Endothelial cell of umbilical vein (primary cell): ENCODE measurements around the gene PLCB4. TPM values are rescaled to one million over a fixed set of nuclear protein-coding genes. Genes with fewer than 3 reads are reported as not detected.

Experiments
- BruUV-seq: library from RNA; stranded (reverse); fragments of 400-500 nt; replicated peaks from 2 replicates; lab custom pipeline; 2021; lab: Mats Ljungman, UMichigan
- CTCF ChIA-PET: fragments of 300-600, 350-600 bp; sonication (Branson Sonifier 250); formaldehyde crosslinking; loops from one replicate; lab custom pipeline; 2021; ENCODE audit warnings: antibody characterized with exemption, inconsistent platforms; lab: Charles Lee
- POLR2A ChIA-PET: fragments of 300-600, 350-600 bp; sonication (Branson Sonifier 250); formaldehyde crosslinking; loops from one replicate; lab custom pipeline; 2021; ENCODE audit warnings: antibody characterized with exemption, inconsistent platforms; lab: Charles Lee
- DNase-seq: peaks from one replicate; pipeline ENCODE4 v3.0.0-alpha.2; 2011; ENCODE audit warnings: low read depth, low spot score
- FAIRE-seq: peaks from 2 replicates; lab custom pipeline; 2011; peaks lifted over from hg19 to GRCh38; lab: Jason Lieb, UNC
- H2AFZ ChIP-seq: 2 replicates; pipeline ENCODE4 v1.6.0; 2012; ENCODE audit warnings: low read depth, low read length, control low read depth, inconsistent platforms
- H3K27ac ChIP-seq: 2 replicates; pipeline ENCODE4 v1.5.1; 2011; ENCODE audit warnings: low read depth, mild to moderate bottlenecking, control low read depth, low read length, moderate library complexity; ENCODE audit not compliant: insufficient read depth
- H3K27me3 ChIP-seq, 2 experiments: 2 replicates each; pipeline versions ENCODE4 v1.6.0 to v1.6.1; 2011; ENCODE audit warnings: low read length in 2 of 2, mixed read lengths in 1 of 2; ENCODE audit not compliant: control insufficient read depth in 2 of 2, insufficient read depth in 2 of 2
- H3K36me3 ChIP-seq, 2 experiments: 2 replicates in 1 of 2; 3 replicates in 1 of 2; pipeline ENCODE4 v1.5.1; 2011; ENCODE audit warnings: low read length in 2 of 2, mild to moderate bottlenecking in 1 of 2, moderate library complexity in 1 of 2; ENCODE audit not compliant: control insufficient read depth in 2 of 2, insufficient read depth in 2 of 2; ENCODE audit errors: extremely low read depth in 1 of 2
- H3K4me1 ChIP-seq: 3 replicates; pipeline ENCODE4 v1.5.1; 2011; ENCODE audit warnings: mild to moderate bottlenecking, low read length; ENCODE audit not compliant: control insufficient read depth, insufficient read depth; ENCODE audit errors: extremely low read depth
- H3K4me2 ChIP-seq: 2 replicates; pipeline ENCODE4 v1.6.1; 2011; ENCODE audit warnings: low read length, control low read depth, mixed read lengths; ENCODE audit not compliant: insufficient read depth
- H3K4me3 ChIP-seq, 3 experiments: fragments of 200-600 bp in 1 of 3; sonication (generic), shearing (Covaris generic) in 1 of 3; replicated peaks in 1 of 3; 2 replicates each; pipeline ENCODE4 v1.5.1; 2011 to 2016; ENCODE audit warnings: control low read depth in 3 of 3, low read length in 3 of 3, mild to moderate bottlenecking in 2 of 3, inconsistent platforms in 1 of 3, low read depth in 1 of 3, moderate library complexity in 1 of 3; ENCODE audit not compliant: insufficient read depth in 1 of 3
- H3K79me2 ChIP-seq: 2 replicates; pipeline ENCODE4 v1.6.0; 2012; ENCODE audit warnings: low read length, inconsistent platforms; ENCODE audit not compliant: control insufficient read depth, insufficient read depth
- H3K9ac ChIP-seq: replicated peaks from 2 replicates; pipeline ENCODE3; 2011; ENCODE audit warnings: low read length, control low read depth; ENCODE audit not compliant: insufficient read depth; ENCODE audit errors: extremely low read depth
- H3K9me1 ChIP-seq: replicated peaks from 3 replicates; pipeline ENCODE4 v1.6.0; 2011; ENCODE audit warnings: mild to moderate bottlenecking, low read length; ENCODE audit not compliant: control insufficient read depth, insufficient read depth; ENCODE audit errors: extremely low read depth
- H3K9me3 ChIP-seq: replicated peaks from 2 replicates; pipeline ENCODE4 v1.5.1; 2012; ENCODE audit warnings: low read length, inconsistent platforms; ENCODE audit not compliant: control insufficient read depth, insufficient read depth
- H4K20me1 ChIP-seq: replicated peaks from 2 replicates; pipeline ENCODE3; 2011; ENCODE audit warnings: mild to moderate bottlenecking, low read length; ENCODE audit not compliant: control insufficient read depth, insufficient read depth; ENCODE audit errors: extremely low read depth
- EZH2 ChIP-seq: IDR thresholded peaks from 2 replicates; pipeline ENCODE4 v1.6.1; 2012; ENCODE audit warnings: borderline replicate concordance, low read depth, mild to moderate bottlenecking, moderate library complexity, low read length, inconsistent platforms; ENCODE audit not compliant: severe bottlenecking
- FOS ChIP-seq: IDR thresholded peaks from 2 replicates; pipeline ENCODE4 v1.6.1; 2011; ENCODE audit warnings: mild to moderate bottlenecking, low read length, moderate library complexity, borderline replicate concordance; ENCODE audit not compliant: insufficient read depth
- GATA2 ChIP-seq: IDR thresholded peaks from 2 replicates; pipeline ENCODE4 v1.7.0; 2011; ENCODE audit warnings: low read depth, mild to moderate bottlenecking, moderate library complexity, mixed read lengths, low read length; ENCODE audit not compliant: insufficient read length, insufficient read depth
- JUN ChIP-seq: IDR thresholded peaks from 2 replicates; pipeline ENCODE4 v1.6.1; 2011; ENCODE audit warnings: borderline replicate concordance, low read depth; ENCODE audit not compliant: insufficient read length, insufficient read depth
- POLR2AphosphoS5 ChIP-seq: IDR thresholded peaks from 2 replicates; pipeline ENCODE4 v1.6.1; 2012; ENCODE audit warnings: low read depth, mild to moderate bottlenecking, control low read depth, low read length, moderate library complexity; ENCODE audit not compliant: insufficient read depth
- dilution Hi-C: fragments of 300-500 bp; cut with MboI; formaldehyde crosslinking; loops from one replicate; pipeline ENCODE4 v1.15.0; 2019; ENCODE audit warnings: low sequenced_read_pairs; ENCODE audit not compliant: extremely low pct_ligation_motif_present
- intact Hi-C: fragments of 100-400 bp; cut with micrococcal nuclease; formaldehyde crosslinking; loops from one replicate; pipeline ENCODE4 v1.10.0; 2022
- polyA plus RNA-seq, 4 experiments: library from polyadenylated mRNA; depleted of rRNA in 3 of 4; stranded (reverse) in 3 of 4; unstranded in 1 of 4; fragments of >200 nt; gene quantifications; 2 replicates each; pipeline versions ENCODE4 v1.2.1 to v1.2.3, GENCODE V29; 2011 to 2012; ENCODE audit warnings: missing spikeins in 1 of 4
- total RNA-seq: library from RNA; stranded (reverse); gene quantifications from 2 replicates; pipeline ENCODE4 v1.2.3, GENCODE V29; 2021
- TF ChIP-seq, protein P1 (sequence below): IDR thresholded peaks from 2 replicates; pipeline ENCODE4 v1.6.1; 2011; ENCODE audit not compliant: insufficient read depth, insufficient read length
- TF ChIP-seq, protein P2 (sequence below), 2 donors: IDR thresholded peaks; 1 replicate in 1 of 2; 2 replicates in 1 of 2; pipeline ENCODE4 v1.5.1; 2011; ENCODE audit warnings: low read length in 2 of 2, mild to moderate bottlenecking in 2 of 2, moderate library complexity in 2 of 2, control low read depth in 1 of 2, inconsistent platforms in 1 of 2, low read depth in 1 of 2; ENCODE audit not compliant: insufficient read depth in 1 of 2; ENCODE audit errors: extremely low read depth in 1 of 2

PLCB4 gene
- total and polyA plus RNA-seq, 2 donors (not counting 3 experiments of a cell fraction or from before 2014, with no cell fraction given): 0.37 to 1.7 TPM

DNA sequence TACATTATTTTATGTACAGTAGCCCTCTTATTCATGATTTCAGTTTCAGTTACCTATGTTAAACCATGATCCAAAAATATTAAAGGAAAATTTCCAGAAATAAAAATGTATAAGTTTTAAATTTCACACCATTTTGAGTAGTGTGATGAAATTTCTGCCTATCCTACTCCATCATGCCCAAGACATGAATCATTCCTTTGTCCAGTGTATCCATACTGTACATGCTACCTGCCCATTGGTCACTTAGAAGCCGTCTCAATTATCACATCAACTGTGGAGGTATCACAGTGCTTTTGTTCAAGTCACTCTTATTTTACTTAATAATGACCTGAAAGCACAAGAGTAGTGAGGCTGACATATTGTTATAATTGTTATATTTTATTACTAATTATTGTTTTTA lies 32.3 kb upstream of the PLCB4 start:
- no peaks in the 10 kb centered on the region for H3K9me1 ChIP-seq
- H3K4me3 ChIP-seq: no peak overlapping the region
- no peak for DNase-seq
- ChIA-PET POLR2A (no interaction called here), CTCF (no interaction called here)
- no peak overlapping the region for H3K27ac ChIP-seq
- dilution Hi-C loops: no loop called here
- no peak overlapping the region for H2AFZ ChIP-seq
- H3K4me2 ChIP-seq: no peak overlapping the region
- no peaks in the 10 kb centered on the region for H4K20me1 ChIP-seq
- no TSS peak for BruUV-seq
- H3K9me3 ChIP-seq: no peaks in the 10 kb centered on the region
- no peak for FAIRE-seq
- H3K9ac ChIP-seq: no peak overlapping the region
- H3K4me1 ChIP-seq: no peaks in the 10 kb centered on the region
- TF ChIP-seq POLR2AphosphoS5 (no peak), EZH2 (no peak), FOS (no peak), JUN (no peak), GATA2 (no peak)
- TF ChIP-seq, protein P1, sequence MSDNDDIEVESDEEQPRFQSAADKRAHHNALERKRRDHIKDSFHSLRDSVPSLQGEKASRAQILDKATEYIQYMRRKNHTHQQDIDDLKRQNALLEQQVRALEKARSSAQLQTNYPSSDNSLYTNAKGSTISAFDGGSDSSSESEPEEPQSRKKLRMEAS: no peak
- TF ChIP-seq, protein P2, sequence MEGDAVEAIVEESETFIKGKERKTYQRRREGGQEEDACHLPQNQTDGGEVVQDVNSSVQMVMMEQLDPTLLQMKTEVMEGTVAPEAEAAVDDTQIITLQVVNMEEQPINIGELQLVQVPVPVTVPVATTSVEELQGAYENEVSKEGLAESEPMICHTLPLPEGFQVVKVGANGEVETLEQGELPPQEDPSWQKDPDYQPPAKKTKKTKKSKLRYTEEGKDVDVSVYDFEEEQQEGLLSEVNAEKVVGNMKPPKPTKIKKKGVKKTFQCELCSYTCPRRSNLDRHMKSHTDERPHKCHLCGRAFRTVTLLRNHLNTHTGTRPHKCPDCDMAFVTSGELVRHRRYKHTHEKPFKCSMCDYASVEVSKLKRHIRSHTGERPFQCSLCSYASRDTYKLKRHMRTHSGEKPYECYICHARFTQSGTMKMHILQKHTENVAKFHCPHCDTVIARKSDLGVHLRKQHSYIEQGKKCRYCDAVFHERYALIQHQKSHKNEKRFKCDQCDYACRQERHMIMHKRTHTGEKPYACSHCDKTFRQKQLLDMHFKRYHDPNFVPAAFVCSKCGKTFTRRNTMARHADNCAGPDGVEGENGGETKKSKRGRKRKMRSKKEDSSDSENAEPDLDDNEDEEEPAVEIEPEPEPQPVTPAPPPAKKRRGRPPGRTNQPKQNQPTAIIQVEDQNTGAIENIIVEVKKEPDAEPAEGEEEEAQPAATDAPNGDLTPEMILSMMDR (IDR thresholded peaks at IDR 0.05; ENCODE audit: extremely low read depth in 1 of 2, insufficient read depth in 1 of 2, low read depth in 1 of 2, low read length in 2 of 2): no peak
- intact Hi-C loops: no loop called here
- H3K27me3 ChIP-seq: no peaks in the 10 kb centered on the region
- no peaks in the 10 kb centered on the region for H3K36me3 ChIP-seq
- no peaks in the 10 kb centered on the region for H3K79me2 ChIP-seq
